ENCODE measurements around the gene KNL1.

The KNL1 gene

GRCh38 chr15:40598126-40598525 lies 4.1 kb downstream of the KNL1 start:
- no peak for TF ChIP-seq CTCF (IDR thresholded peaks at IDR 0.05)

GRCh38 chr15:40598672-40599071 lies 4.6 kb downstream of the KNL1 start:
- Histone ChIP-seq H3K36me3 (no peaks in the 10 kb centered on the region), H3K4me3 (ENCODE audit: low read depth in 1 of 2, low read length in 1 of 2) (no peak overlapping the region), H3K4me1 (ENCODE audit: control insufficient read depth in 1 of 2, insufficient read depth in 1 of 2, low read depth in 1 of 2, low read length in 1 of 2) (peaks cover 14% of the 10 kb centered on the region in 2 experiments), H3K27me3 (no peaks in the 10 kb centered on the region), H3K9me3 (no peaks in the 10 kb centered on the region), H3K27ac (no peak overlapping the region)
- TF ChIP-seq CTCF (IDR thresholded peaks at IDR 0.05), result no peak

More at GRCh38 chr15:40598126-40598525, 4.1 kb downstream of the KNL1 start:
- H3K27ac ChIP-seq, result no peak overlapping the region
- H3K36me3 ChIP-seq, result no peaks in the 10 kb centered on the region
- H3K27me3 ChIP-seq, result no peaks in the 10 kb centered on the region
- H3K9me3 ChIP-seq, result no peaks in the 10 kb centered on the region
- peaks cover 14 to 17% of the 10 kb centered on the region in 2 experiments for H3K4me1 ChIP-seq (ENCODE audit: control insufficient read depth in 1 of 2, insufficient read depth in 1 of 2, low read depth in 1 of 2, low read length in 1 of 2)
- no peak overlapping the region for H3K4me3 ChIP-seq (ENCODE audit: low read depth in 1 of 2, low read length in 1 of 2)

GRCh38 chr15:40600956-40601355 lies 6.9 kb downstream of the KNL1 start:
- no peaks in the 10 kb centered on the region for H3K9me3 ChIP-seq
- H3K27me3 ChIP-seq, result no peaks in the 10 kb centered on the region
- no peak for TF ChIP-seq CTCF (IDR thresholded peaks at IDR 0.05)
- no peaks in the 10 kb centered on the region for H3K4me1 ChIP-seq (ENCODE audit: control insufficient read depth in 1 of 2, insufficient read depth in 1 of 2, low read depth in 1 of 2, low read length in 1 of 2)
- H3K27ac ChIP-seq, result no peak overlapping the region
- no peak overlapping the region for H3K4me3 ChIP-seq (ENCODE audit: low read depth in 1 of 2, low read length in 1 of 2)
- H3K36me3 ChIP-seq, result peaks cover 10% of the 10 kb centered on the region

- Histone ChIP-seq H3K4me1 (ENCODE audit: control insufficient read depth in 1 of 2, insufficient read depth in 1 of 2, low read depth in 1 of 2, low read length in 1 of 2) (no peaks in the 10 kb centered on the region), H3K9me3 (no peaks in the 10 kb centered on the region), H3K27me3 (no peaks in the 10 kb centered on the region), H3K36me3 (peaks cover 27% of the 10 kb centered on the region), H3K4me3 (ENCODE audit: low read depth in 1 of 2, low read length in 1 of 2) (no peak overlapping the region), H3K27ac (no peak overlapping the region)
- TF ChIP-seq CTCF (IDR thresholded peaks at IDR 0.05), result no peak
Measured at GRCh38 chr15:40603935-40604334, 9.9 kb downstream of the KNL1 start.

- H3K27ac ChIP-seq, result no peak overlapping the region
- H3K9me3 ChIP-seq, result no peaks in the 10 kb centered on the region
- no peak for TF ChIP-seq CTCF (IDR thresholded peaks at IDR 0.05)
- peaks cover 16% of the 10 kb centered on the region for H3K36me3 ChIP-seq
- no peaks in the 10 kb centered on the region for H3K27me3 ChIP-seq
- H3K4me3 ChIP-seq (ENCODE audit: low read depth in 1 of 2, low read length in 1 of 2), result no peak overlapping the region
- peaks cover 7 to 8% of the 10 kb centered on the region in 2 experiments for H3K4me1 ChIP-seq (ENCODE audit: control insufficient read depth in 1 of 2, insufficient read depth in 1 of 2, low read depth in 1 of 2, low read length in 1 of 2)
Measured at GRCh38 chr15:40613080-40613479, 19.0 kb downstream of the KNL1 start.

- H3K27me3 ChIP-seq, result no peaks in the 10 kb centered on the region
- peak overlapping the region; percentile 43 for H3K27ac ChIP-seq
- no peaks in the 10 kb centered on the region for H3K9me3 ChIP-seq
- peaks cover 24% of the 10 kb centered on the region for H3K36me3 ChIP-seq
- H3K4me3 ChIP-seq (ENCODE audit: low read depth in 1 of 2, low read length in 1 of 2), result no peak overlapping the region
- peaks cover 12 to 13% of the 10 kb centered on the region in 2 experiments for H3K4me1 ChIP-seq (ENCODE audit: control insufficient read depth in 1 of 2, insufficient read depth in 1 of 2, low read depth in 1 of 2, low read length in 1 of 2)
- TF ChIP-seq CTCF (IDR thresholded peaks at IDR 0.05), result no peak
Measured at GRCh38 chr15:40618023-40618422, 24.0 kb downstream of the KNL1 start.
